ENCODE measurements around the gene TBC1D10B. TPM values are rescaled to one million over a fixed set of nuclear protein-coding genes. Genes with fewer than 3 reads are reported as not detected.

TBC1D10B gene, protein sequence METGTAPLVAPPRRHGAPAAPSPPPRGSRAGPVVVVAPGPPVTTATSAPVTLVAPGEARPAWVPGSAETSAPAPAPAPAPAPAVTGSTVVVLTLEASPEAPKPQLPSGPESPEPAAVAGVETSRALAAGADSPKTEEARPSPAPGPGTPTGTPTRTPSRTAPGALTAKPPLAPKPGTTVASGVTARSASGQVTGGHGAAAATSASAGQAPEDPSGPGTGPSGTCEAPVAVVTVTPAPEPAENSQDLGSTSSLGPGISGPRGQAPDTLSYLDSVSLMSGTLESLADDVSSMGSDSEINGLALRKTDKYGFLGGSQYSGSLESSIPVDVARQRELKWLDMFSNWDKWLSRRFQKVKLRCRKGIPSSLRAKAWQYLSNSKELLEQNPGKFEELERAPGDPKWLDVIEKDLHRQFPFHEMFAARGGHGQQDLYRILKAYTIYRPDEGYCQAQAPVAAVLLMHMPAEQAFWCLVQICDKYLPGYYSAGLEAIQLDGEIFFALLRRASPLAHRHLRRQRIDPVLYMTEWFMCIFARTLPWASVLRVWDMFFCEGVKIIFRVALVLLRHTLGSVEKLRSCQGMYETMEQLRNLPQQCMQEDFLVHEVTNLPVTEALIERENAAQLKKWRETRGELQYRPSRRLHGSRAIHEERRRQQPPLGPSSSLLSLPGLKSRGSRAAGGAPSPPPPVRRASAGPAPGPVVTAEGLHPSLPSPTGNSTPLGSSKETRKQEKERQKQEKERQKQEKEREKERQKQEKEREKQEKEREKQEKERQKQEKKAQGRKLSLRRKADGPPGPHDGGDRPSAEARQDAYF
- total RNA-seq (53.0 and 58.0 TPM in 2 replicates), polyA plus RNA-seq (22.2 and 23.5 TPM in 2 replicates), polyA minus RNA-seq (36.3 and 37.5 TPM in 2 replicates)
- total RNA-seq (2013): 14.4 TPM

DNA sequence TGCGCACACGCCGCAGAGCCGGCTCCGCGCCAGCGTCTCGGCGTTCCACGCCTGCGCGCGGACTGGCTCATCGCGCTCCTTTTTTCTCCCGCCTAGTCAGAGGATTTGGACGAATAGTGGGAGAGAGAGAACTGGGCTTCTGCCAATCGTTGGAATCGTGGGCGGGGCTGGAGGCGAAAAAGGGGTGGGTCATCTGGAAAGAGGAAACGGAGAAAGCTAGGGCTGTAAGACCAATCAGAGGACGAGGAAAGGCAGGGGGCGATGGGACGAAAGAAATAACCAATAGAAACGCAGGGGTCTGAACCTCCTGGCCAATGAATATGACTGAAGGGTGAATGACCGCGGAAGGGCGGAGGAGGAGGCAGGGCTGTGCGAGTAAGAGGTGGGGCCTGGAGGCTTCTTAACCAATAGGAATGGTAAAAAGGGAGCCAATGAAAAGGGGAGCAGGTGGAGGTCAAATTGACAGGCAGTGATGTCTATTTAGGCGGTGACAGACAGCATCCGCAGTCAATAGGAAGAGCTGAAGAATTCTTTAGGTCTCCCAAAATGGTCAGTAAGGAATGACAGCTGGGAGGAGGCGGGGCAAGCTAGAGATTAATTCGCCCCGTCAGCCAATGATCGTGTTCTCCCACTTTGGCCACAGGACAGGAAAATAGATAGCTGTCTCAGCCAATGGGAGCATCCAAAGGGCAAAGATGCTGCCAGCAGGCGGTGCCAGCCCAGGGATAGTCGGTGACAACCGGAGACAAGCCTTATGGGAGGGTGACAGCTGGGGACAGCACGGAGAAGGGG lies at the start of gene TBC1D10B:
TSS of gene TBC1D10B (minus strand) at position 39 of the 792 bp plus-strand sequence. CDS start 311 bp downstream, outside the sequence.
- TF ChIP-seq, protein P1, sequence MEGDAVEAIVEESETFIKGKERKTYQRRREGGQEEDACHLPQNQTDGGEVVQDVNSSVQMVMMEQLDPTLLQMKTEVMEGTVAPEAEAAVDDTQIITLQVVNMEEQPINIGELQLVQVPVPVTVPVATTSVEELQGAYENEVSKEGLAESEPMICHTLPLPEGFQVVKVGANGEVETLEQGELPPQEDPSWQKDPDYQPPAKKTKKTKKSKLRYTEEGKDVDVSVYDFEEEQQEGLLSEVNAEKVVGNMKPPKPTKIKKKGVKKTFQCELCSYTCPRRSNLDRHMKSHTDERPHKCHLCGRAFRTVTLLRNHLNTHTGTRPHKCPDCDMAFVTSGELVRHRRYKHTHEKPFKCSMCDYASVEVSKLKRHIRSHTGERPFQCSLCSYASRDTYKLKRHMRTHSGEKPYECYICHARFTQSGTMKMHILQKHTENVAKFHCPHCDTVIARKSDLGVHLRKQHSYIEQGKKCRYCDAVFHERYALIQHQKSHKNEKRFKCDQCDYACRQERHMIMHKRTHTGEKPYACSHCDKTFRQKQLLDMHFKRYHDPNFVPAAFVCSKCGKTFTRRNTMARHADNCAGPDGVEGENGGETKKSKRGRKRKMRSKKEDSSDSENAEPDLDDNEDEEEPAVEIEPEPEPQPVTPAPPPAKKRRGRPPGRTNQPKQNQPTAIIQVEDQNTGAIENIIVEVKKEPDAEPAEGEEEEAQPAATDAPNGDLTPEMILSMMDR (IDR thresholded peaks at IDR 0.05): peak; percentile 26
- no peak for TF ChIP-seq EZH2 (IDR thresholded peaks at IDR 0.05; ENCODE audit: borderline replicate concordance, insufficient read depth, low read depth, low read length, poor library complexity, severe bottlenecking)
- ATAC-seq (ENCODE audit: low read depth) (peak; percentile 82), DNase-seq (peak; percentile 99)
- no peaks in the 10 kb centered on the region for H3K27me3 Mint-ChIP-seq
- H3K27ac ChIP-seq (ENCODE audit: low read length in 2 of 2): peak within 1 kb of the TSS; percentile 60 to 71
- peaks cover 25 to 35% of the 10 kb centered on the region in 2 donors for H3K4me1 ChIP-seq (ENCODE audit: control insufficient read depth in 2 of 2, insufficient read depth in 2 of 2, low read length in 2 of 2)
- peaks cover 39% of the 10 kb centered on the region for H3K79me2 ChIP-seq (ENCODE audit: control insufficient read depth, insufficient read depth, low read length)
- peaks cover 49% of the 10 kb centered on the region for H3K4me1 Mint-ChIP-seq
- POLR2A ChIA-PET: interaction anchor here (0.6 to 2.2 kb wide), 17 partner anchors 12 to 312 kb away, joined by 3 to 13 read pairs (median 5); partner anchors contain the start of genes ALDOA, CD2BP2, CORO1A and DCTPP1
- H3K4me3 ChIP-seq (ENCODE audit: control extremely low read depth in 1 of 5, extremely low read depth in 1 of 5, insufficient read depth in 1 of 5, low read depth in 2 of 5, low read length in 4 of 5): peak within 1 kb of the TSS; percentile 47 to 77 (median 70)
- peak within 1 kb of the TSS; percentile 74 for H3K9ac ChIP-seq (ENCODE audit: low read length)
- no peaks in the 10 kb centered on the region for H3K9me3 Mint-ChIP-seq (ENCODE audit: insufficient read depth)
- peaks cover 0 to 3% of the 10 kb centered on the region in 2 experiments for H3K36me3 ChIP-seq (replicated peaks in 1 of 2; ENCODE audit: control extremely low read depth in 1 of 2, control insufficient read depth in 1 of 2, extremely low read depth in 1 of 2, insufficient read depth in 2 of 2, low read length in 1 of 2)
- H3K27ac Mint-ChIP-seq: peak within 1 kb of the TSS; percentile 90
- peak within 1 kb of the TSS; percentile 86 for H3K4me3 Mint-ChIP-seq
- intact Hi-C loops (cut with micrococcal nuclease): loop anchor here (1.0 to 10.0 kb wide), 16 partner anchors 8 to 1446 kb away; partner anchors contain the start of genes ALDOA, CD2BP2, DCTPP1 and FBRS
- CTCF ChIA-PET: interaction anchor here (0.7 to 4.0 kb wide), 9 partner anchors 12 to 278 kb away, joined by 3 to 37 read pairs (median 7); partner anchors contain the start of genes CD2BP2, SEPTIN1, ZNF48 and ZNF771
- H3K27me3 ChIP-seq (replicated peaks in 1 of 4; ENCODE audit: control extremely low read depth in 1 of 4, control insufficient read depth in 3 of 4, insufficient read depth in 4 of 4, low read length in 3 of 4): no peaks in the 10 kb centered on the region
- peaks cover 37% of the 10 kb centered on the region for H4K20me1 ChIP-seq (ENCODE audit: control insufficient read depth, insufficient read depth, low read length, poor library complexity, severe bottlenecking)
- no peaks in the 10 kb centered on the region for H3K9me3 ChIP-seq (ENCODE audit: control extremely low read depth in 1 of 3, control insufficient read depth in 2 of 3, insufficient read depth in 1 of 3, low read length in 2 of 3)
- H2AFZ ChIP-seq (ENCODE audit: insufficient read depth, low read depth, low read length, poor library complexity, severe bottlenecking): peak within 1 kb of the TSS; percentile 68
- under 1% methylated on average over 39 of the region's 40 CpGs for WGBS (ENCODE audit: insufficient coverage)
- peak within 1 kb of the TSS; percentile 93 for H3K4me2 ChIP-seq (replicated peaks; ENCODE audit: low read depth, low read length, poor library complexity, severe bottlenecking)
